HG03066 (cell line): ENCODE measurements around the gene PIP5K1C.

Experiments used
- ATAC-seq: cut with Tn5 transposase; IDR thresholded peaks from one replicate; pipeline ENCODE4 v1.9.1; 2021; ENCODE audit warnings: low read depth; ENCODE audit not compliant: unreplicated experiment

Gene PIP5K1C

DNA sequence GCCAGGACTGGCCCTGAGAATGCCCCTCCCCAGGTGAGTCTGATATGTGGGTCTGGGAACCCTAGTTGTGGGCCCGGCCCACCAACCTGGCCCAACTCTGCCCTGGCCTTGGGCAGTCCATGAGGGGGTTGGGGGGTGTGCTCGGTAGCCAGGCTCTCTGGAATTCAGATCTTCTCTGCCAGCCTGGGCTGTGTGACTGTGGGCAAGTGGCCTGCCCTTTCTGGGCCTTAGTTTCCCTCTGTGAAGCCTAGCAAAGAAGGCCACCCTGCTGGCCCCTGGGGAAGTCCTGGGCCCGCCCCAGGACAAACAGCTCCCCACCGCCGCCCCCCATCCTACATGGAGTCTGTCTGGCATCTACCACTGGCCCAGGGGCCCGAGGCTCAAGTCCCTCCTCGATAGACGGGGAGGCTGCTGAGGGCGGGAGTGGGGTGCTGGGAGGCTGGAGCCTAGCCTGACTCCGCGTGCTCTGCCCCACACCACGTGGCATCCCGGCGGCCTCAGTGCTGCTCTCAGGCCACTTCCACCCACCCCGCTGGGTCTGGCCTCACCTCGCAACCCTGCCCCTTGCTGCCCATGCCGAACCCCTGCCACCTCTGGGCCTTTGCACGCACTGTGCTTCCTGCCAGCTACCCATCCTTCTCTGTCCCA is 85.3 kb downstream of the PIP5K1C start:
- no peak for ATAC-seq

DNA sequence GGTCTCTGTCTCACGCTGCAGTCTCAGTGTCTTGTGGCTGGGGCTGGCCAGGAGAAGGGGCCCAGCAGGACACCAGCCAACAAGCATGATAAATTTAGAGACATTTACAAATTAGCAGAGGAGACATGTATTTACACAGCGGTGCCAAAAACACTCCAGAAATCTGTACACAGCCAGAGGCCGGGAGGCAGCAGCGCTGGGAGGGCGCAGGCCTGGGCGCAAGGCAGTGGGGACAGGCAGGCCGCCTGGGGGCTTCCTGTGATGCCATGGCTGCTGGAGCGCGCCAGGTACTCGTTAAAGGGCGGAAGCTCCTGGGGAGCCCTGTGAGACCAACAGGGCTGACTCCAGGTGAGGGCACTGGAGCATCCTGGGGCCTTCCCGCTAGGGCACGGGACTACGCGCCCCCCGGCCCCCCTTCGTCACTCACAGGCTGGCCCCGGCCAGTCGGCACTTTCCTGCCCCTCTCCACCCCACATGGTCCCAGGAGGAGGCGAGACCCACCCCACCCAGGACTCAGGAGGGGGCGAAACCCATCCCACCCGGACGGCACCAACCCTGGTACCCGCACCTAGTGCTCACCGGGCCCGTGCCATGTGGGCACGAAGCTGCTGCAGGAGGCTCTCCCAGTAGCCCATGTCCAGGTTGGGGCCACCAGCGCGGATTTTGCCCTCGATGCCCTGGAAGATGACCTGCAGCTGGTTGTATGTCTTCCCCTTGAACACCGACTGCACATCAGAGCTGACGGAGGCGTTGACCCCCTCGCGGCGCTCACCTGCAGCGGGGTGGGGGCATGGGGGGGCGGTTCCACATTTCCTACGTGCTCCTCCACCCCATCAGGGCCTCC is 86.2 kb downstream of the PIP5K1C start:
- ATAC-seq = no peak

- ATAC-seq = no peak
These were observed 87.1 kb downstream of the PIP5K1C start for GRCh38 chr19:3612901-3613741.

DNA sequence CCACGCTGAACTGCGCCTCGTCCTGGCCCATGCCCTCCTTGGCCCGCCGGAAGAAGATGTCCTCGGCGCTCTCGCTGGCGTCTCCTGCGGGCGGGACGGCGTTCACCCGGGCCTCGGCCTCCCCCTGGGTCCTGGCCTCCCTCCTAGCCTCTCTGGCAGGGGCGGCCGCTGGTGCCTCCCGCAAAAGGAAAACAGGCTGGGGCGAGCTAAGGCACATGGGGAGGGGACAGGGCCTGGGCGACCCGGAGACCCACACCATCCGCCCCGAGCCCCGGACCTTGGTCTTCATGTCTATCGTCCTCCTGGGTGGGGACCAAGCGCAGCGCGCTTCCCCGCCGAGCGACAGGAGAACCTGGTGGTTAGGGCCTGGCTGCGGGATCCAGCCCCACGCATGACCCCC is 87.9 kb downstream of the PIP5K1C start:
- ATAC-seq = no peak

GRCh38 chr19:3611841-3612240 is 88.4 kb downstream of the PIP5K1C start:
- ATAC-seq = no peak

DNA sequence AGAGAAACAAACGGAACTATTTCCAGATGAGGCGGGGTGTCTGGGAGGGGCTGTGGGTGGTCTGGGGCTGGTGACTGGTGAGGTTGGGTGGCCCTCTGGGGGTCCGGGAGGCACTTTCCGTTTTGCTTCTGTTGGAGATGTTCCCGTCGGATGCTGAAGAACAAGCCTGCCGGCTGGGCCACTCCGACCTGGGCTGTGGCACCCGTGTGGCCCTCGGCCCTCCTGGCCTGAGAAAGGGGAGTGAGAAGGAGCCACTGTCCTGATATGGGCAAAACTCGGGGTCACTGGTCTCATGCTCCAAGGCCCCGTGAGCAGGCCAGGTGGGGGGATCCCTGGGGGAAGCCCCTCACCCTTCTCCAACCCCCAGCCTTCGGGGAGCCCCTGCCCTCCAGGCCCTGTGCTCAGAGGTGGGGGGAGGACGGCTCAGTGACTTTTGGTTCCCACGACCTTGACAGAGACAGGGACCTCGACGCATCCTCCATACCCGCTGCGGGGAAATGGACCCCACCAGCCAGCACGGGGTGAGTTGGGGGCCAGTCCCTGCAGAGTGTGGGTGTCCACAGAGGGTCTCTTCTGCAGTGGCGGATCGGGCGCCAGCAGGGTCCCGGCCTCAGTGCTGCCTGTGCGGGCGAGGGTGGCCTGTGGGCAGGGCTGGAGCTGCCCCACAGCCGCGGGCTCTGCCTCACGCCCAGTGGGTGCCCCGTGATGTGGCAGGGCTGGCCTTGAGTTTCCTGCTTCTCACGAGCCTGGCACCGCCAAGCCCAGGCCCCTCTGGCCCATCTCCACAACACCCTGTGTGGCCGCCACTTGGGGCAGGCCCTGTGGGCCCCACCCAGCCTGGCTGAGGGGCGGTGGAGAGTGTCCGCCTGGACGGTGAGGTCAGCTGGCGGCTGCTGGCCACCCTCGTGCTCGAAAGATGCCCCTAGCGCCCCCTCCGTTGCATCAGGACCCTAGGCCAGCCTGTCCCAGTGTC is 89.2 kb downstream of the PIP5K1C start:
- ATAC-seq = no peak

GRCh38 chr19:3609779-3610719 is 90.2 kb downstream of the PIP5K1C start:
- no peak for ATAC-seq

DNA sequence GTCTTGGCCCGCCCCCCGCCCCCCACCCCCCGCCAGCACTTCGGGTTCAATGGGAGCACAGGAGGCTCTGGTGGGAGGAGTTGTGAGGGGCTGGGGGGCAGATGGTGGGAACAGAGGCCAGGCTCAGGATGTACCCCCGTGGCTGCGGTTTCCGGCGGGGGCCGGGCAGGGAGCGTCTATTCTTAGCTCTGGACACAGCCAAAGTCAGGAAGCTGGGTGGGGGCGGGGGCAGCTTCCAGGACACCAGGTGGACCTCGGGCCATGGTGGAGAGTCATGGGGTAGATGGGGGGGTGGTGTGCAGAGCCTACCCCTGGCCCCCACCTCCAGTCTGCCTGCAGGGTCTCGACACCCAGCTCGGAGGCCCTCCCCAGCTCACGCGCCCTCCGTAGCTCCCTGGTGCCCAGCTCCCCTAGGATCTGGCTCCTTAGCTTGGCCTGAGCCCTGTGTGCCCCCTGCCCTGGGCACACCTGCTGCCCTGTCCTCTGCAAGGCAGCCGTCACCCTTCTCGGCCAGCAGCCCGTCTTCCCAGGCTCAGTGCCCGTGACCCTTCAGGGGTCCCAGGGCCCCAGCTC is 91.4 kb downstream of the PIP5K1C start:
- ATAC-seq = no peak

DNA sequence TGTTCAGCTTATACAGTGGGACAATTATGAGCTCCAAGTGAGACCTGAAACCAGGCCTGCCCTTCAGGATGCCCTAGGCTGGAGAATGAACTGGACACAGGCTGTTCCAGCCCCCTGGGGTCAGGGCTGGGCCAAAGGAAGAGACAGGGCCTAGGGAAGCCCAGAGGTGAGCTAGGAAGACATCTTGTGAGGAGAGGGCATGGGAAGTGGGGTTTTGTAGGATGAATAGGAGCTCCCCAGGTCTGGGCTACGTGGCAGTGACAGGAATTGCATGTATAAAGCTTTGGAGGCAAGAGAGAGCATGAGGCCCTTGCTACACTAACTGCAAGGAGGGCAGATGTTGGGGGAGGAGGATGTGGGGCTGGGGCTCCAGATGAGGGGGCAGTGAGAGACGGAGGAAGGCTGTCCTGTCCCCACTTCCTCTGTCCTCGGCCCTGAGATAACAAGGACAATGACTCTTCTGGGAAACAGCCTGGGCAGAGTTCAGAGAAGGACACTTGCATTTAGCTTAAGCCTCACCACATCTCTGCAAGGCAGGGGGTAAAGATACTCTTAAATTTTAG is 92.1 kb downstream of the PIP5K1C start:
- no peak for ATAC-seq

DNA sequence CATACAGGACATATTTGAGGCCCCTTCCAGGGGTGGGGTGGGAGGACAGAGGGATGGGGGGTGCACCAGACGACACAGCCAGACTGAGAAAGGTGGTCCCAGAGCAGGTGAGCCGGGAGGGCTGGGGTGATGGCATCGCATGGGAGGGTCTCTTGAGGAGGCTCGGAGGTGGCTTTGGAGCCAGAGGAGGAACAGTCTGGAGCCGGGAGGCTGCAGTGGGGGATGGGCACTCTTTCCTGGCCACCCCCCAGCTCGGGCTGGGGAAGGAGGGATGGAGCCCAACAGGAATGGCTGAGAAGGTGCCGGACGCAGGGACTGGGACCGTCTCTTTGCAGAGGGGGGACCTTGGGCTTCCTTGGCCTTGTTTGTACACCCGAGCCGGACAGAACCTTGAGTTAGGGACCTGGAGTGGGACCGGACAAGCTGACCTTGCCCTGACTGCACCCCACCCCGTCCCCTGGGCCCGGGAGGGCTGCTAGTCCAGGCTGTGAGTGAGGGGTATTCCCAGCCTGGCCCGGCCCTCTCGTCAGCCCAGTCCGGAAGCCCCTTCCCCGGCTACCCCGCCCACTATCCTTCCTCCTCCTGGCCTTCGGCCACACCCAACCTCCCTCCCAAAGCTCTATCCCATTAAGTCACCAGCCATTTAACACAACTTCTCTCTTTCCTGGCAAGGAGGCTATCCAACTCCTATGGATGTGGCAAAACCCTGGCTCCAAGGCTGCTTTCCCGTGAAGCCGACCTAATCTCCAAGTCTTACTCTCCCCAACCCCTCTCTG is 92.8 kb downstream of the PIP5K1C start:
- no peak for ATAC-seq

GRCh38 chr19:3606690-3607289 is 93.5 kb downstream of the PIP5K1C start, which contains the start of gene TBXA2R:
Gene TBXA2R, minus strand, starts transcription at chr19:3606875. Its CDS starts 6,241 bp downstream, at chr19:3600634.
- ATAC-seq = no peak

GRCh38 chr19:3606174-3606689 is 94.0 kb downstream of the PIP5K1C start:
- ATAC-seq = no peak

GRCh38 chr19:3605770-3606169 is 94.5 kb downstream of the PIP5K1C start:
- no peak for ATAC-seq

- ATAC-seq = no peak
These were observed 94.9 kb downstream of the PIP5K1C start for GRCh38 chr19:3605361-3605760.

GRCh38 chr19:3604987-3605343 is 95.3 kb downstream of the PIP5K1C start:
- no peak for ATAC-seq

DNA sequence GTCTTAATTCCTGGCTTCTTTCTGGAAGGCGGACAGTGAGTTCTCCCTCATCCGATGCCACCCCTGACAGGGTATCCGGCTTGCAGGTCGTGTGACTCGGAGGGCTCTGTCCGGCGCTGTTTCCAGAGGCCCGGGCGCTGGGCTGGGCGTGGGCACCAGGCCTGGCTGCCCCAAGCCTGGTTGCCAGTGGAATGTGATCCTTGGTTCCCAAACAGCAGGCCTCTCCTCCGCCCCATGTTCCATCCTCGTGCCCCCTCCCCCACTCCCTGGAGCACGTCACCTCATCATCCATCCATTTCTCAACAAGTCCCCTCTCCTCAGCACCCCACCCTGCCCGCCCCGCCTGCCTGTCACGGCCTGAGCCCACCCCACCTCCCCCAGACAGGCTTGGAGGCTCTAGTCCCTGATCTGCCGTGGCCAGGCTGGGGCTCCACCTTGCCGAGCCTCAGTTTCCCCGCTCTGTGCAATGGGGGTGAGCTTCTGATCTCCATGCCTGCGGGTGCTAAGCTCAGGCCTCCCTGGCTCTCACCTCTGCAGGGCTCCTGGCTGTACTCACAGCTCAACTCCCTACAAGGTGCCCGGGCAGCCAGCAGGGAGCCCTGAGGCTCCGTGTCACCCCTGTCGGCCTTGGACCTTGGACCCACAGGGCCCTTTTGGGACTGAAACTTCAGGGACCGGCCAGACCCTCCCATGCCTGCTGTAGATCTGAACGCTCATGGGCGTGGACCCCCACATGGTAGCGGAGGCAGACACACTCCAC is 95.9 kb downstream of the PIP5K1C start:
- ATAC-seq = no peak
